K562 (cell line): Measurements from ENCODE around the gene ITGAX. TPM values are rescaled to one million over a fixed set of nuclear protein-coding genes. Genes with fewer than 3 reads are reported as not detected.

Experiments used
- BCOR ChIP-seq: fragments of 450-650 bp; IDR thresholded peaks from 2 replicates; pipeline ENCODE4 v1.6.1; 2016
- COPS2 ChIP-seq: fragments of 450-650 bp; conservative IDR thresholded peaks from 2 replicates; pipeline ENCODE4 v1.6.1; 2016; ENCODE audit warnings: mild to moderate bottlenecking, moderate library complexity
- MAFF ChIP-seq: IDR thresholded peaks from 2 replicates; pipeline ENCODE4 v1.6.1; 2012; ENCODE audit warnings: low read length, improper control_type of control experiment
- MAFG ChIP-seq: fragments of 450-650 bp; conservative IDR thresholded peaks from 2 replicates; pipeline ENCODE4 v1.6.1; 2016; ENCODE audit warnings: missing genetic modification characterization, missing compliant biosample characterization
- MTA2 ChIP-seq: fragments of 450-650 bp; IDR thresholded peaks from 2 replicates; pipeline ENCODE4 v1.6.1; 2016; ENCODE audit warnings: low read depth
- MXI1 ChIP-seq: IDR thresholded peaks from 2 replicates; pipeline ENCODE4 v1.6.1; 2011; ENCODE audit warnings: low read depth, mild to moderate bottlenecking, improper control_type of control experiment, low read length
- NFE2 ChIP-seq: IDR thresholded peaks from 2 replicates; pipeline ENCODE4 v1.6.1; 2014; ENCODE audit warnings: antibody characterized with exemption, low read depth
- POLR2A ChIP-seq: fragments of 450-650 bp; conservative IDR thresholded peaks from 2 replicates; pipeline ENCODE4 v1.6.1; 2016
- RBM22 ChIP-seq: fragments of 200-400 bp; formaldehyde crosslinking; IDR thresholded peaks from 2 replicates; pipeline ENCODE4 v1.6.1; 2018; ENCODE audit warnings: low read length, low read depth; ENCODE audit not compliant: poor library complexity, severe bottlenecking
- RCOR1 ChIP-seq, 2 experiments: IDR thresholded peaks; 2 replicates each; pipeline ENCODE4 v1.6.1; 2012; ENCODE audit warnings: low read depth in 2 of 2, low read length in 2 of 2, borderline replicate concordance in 1 of 2, improper control_type of control experiment in 1 of 2
- ZBTB40 ChIP-seq, 2 experiments: fragments of 450-650 bp in 1 of 2; sonication (generic) in 1 of 2; formaldehyde crosslinking in 1 of 2; IDR thresholded peaks; 2 replicates each; pipeline versions ENCODE4 v1.7.1 to v1.9.0; 2016 to 2022; ENCODE audit warnings: inconsistent platforms in 1 of 2, mild to moderate bottlenecking in 1 of 2, missing genetic modification reagents in 1 of 2
- ZKSCAN8 ChIP-seq: fragments of 200-800 bp; sonication (Bioruptor generic); IDR thresholded peaks from 2 replicates; pipeline ENCODE4 v1.6.1; 2016; ENCODE audit warnings: missing genetic modification characterization, missing compliant biosample characterization
- ZNF121 ChIP-seq: sonication (generic); formaldehyde crosslinking; conservative IDR thresholded peaks from 2 replicates; pipeline ENCODE4 v1.8.0; 2022; ENCODE audit warnings: missing genetic modification reagents
- ZNF609 ChIP-seq: sonication (generic); formaldehyde crosslinking; IDR thresholded peaks from 2 replicates; pipeline ENCODE4 v1.8.1; 2023; ENCODE audit warnings: missing genetic modification reagents, mild to moderate bottlenecking, borderline replicate concordance
- polyA plus RNA-seq, 8 experiments: library from polyadenylated mRNA; depleted of rRNA in 4 of 8; stranded (reverse) in 5 of 8; unstranded in 3 of 8; fragments of >200 nt; fragmentation: Nextera tagmentation in 2 of 8; fragmentation: Illumina TruSeq in 1 of 8; extraction: Ambion mirVana in 2 of 8; extraction: Trizol in 1 of 8; gene quantifications; 2 replicates each; pipeline versions ENCODE4 v1.2.1 to v1.2.3, GENCODE V29; 2011 to 2014; ENCODE audit warnings: inconsistent platforms in 1 of 8, missing spikeins in 1 of 8
- total RNA-seq, 7 experiments: library from RNA; depleted of rRNA in 6 of 7; stranded (reverse); fragments of >200 nt in 6 of 7; fragmentation: Illumina TruSeq in 2 of 7; extraction: Trizol in 2 of 7; gene quantifications; 2 replicates each; pipeline versions ENCODE4 v1.2.1 to v1.2.3, GENCODE V29; 2011 to 2021; ENCODE audit warnings: low replicate concordance in 1 of 7

ITGAX gene
- total and polyA plus RNA-seq, 9 of the 15 experiments (the other 6 are each of a cell fraction or from before 2014, with no cell fraction given), result 0.03 to 0.58 (median 0.14) TPM

- peak; percentile 57; the same call in 1 of the 2 replicates for TF ChIP-seq ZBTB40 (IDR thresholded peaks at IDR 0.05)
- no peak for TF ChIP-seq ZBTB40 (CRISPR knock-in tag; IDR thresholded peaks at IDR 0.05)
- no peak for TF ChIP-seq ZKSCAN8
- TF ChIP-seq BCOR, result peak; percentile 47; the same call in 1 of the 2 replicates
- TF ChIP-seq COPS2, result no peak
- TF ChIP-seq RCOR1 (IDR thresholded peaks at IDR 0.05; ENCODE audit: borderline replicate concordance in 1 of 2, low read depth in 2 of 2, low read length in 2 of 2), result 0 out of 4 replicates have a peak, but pooled peaks of 1 of the 2 experiments have one; percentile 20
- TF ChIP-seq MXI1, result no peak
- no peak for TF ChIP-seq RBM22
- TF ChIP-seq NFE2, result peak; percentile 63
- TF ChIP-seq MAFF, result 0 out of 2 replicates have a peak, but pooled peaks have one; percentile 7
- no peak for TF ChIP-seq ZNF121 (CRISPR knock-in tag)
- TF ChIP-seq MAFG (tag), result peak; percentile 38; the same call in 1 of the 2 replicates
- TF ChIP-seq MTA2, result 0 out of 2 replicates have a peak, but pooled peaks have one; percentile 18
- TF ChIP-seq POLR2A, result peak; percentile 68
- no peak for TF ChIP-seq ZNF609 (CRISPR knock-in tag)
These were observed 49.5 kb downstream of the ITGAX start (continued) for GRCh38 chr16:31404353-31405064.
